Activated CD4-positive, alpha-beta T cell treated with anti-CD3 and anti-CD28 coated beads, Interleukin-2, amount 10 ng/mL, durations not matched to agents 24 days and 14 days (primary cell): ENCODE data around the gene CCT6A. TPM values are rescaled to one million over a fixed set of nuclear protein-coding genes. Genes with fewer than 3 reads are reported as not detected.
"Not testable (repeated sequence)": the region's sequence is repeated elsewhere in the genome, so short reads cannot be mapped to it uniquely, and the experiment has no call there.

Source experiments
- DNase-seq: peaks from one replicate; pipeline ENCODE4 v3.0.0; 2022
- H3K27ac Mint-ChIP-seq: one replicate; pipeline ENCODE4 v1.8.0; 2022; ENCODE audit warnings: mild to moderate bottlenecking, mixed read lengths
- H3K27me3 Mint-ChIP-seq: one replicate; pipeline ENCODE4 v1.8.0; 2022; ENCODE audit warnings: mixed read lengths
- H3K36me3 Mint-ChIP-seq: one replicate; pipeline ENCODE4 v1.8.0; 2022; ENCODE audit warnings: low read depth, mild to moderate bottlenecking, mixed read lengths
- H3K4me1 Mint-ChIP-seq: one replicate; pipeline ENCODE4 v1.8.0; 2021; ENCODE audit warnings: mixed read lengths
- H3K4me3 Mint-ChIP-seq: one replicate; pipeline ENCODE4 v1.8.0; 2022; ENCODE audit warnings: mild to moderate bottlenecking, moderate library complexity, mixed read lengths
- H3K9me3 Mint-ChIP-seq: one replicate; pipeline ENCODE4 v1.8.0; 2021; ENCODE audit warnings: mixed read lengths
- intact Hi-C: fragments of 100-400 bp; cut with micrococcal nuclease; formaldehyde crosslinking; loops from one replicate; pipeline ENCODE4 v1.15.1; 2023
- total RNA-seq: library from RNA; stranded (reverse); gene quantifications from 2 replicates; pipeline ENCODE4 v1.2.3, GENCODE V29; 2022

Gene CCT6A
- total RNA-seq, 1 donor from 2014 or later: 339 TPM

DNA sequence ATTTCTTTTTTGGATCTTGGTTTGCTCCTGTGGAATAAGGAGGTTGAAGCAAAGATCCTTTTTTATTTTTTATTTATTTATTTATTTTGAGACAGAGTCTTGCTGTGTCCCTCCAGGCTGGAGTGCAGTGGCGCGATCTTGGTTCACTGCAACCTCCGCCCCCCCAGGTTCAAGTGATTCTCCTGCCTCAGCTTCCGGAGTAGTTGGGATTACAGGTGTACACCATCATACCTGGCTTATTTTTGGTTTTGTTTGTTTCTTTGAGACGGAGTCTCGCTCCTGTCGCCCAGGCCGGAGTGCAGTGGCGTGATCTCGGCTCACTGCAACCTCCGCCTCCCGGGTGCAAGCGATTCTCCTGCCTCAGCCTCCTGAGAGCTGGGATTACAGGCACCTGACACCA is 14.8 kb downstream of the CCT6A start:
- H3K27ac Mint-ChIP-seq, H3K27me3 Mint-ChIP-seq, H3K4me3 Mint-ChIP-seq, H3K9me3 Mint-ChIP-seq, DNase-seq, intact Hi-C loops: not testable (repeated sequence)
- Mint-ChIP-seq H3K4me1 (peaks cover 25% of the 10 kb centered on the region), H3K36me3 (peaks cover 42% of the 10 kb centered on the region)

DNA sequence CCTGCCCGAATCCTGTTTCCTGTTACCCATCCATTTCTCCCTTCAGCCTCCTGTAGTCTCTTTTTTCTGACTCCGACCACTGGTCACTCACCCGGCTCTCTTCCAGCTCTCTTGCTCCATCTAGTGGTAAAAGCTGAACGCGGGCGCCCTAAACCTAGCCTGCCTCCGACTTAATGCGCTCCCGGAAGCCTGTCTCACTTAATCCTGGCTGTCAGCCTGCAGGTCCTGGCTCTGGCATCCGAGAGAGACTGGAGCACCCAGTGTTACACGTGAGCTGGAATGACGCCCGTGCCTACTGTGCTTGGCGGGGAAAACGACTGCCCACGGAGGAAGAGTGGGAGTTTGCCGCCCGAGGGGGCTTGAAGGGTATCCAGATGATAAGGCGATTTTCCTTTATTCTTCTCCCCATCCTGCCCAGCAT is 22.8 kb downstream of the CCT6A start:
- Mint-ChIP-seq H3K36me3 (peaks cover 32% of the 10 kb centered on the region), H3K27me3 (no peaks in the 10 kb centered on the region), H3K27ac (no peak overlapping the region), H3K4me1 (peaks cover 5% of the 10 kb centered on the region), H3K9me3 (no peaks in the 10 kb centered on the region), H3K4me3 (no peak overlapping the region)
- intact Hi-C loops: loop anchor here (1.0 kb wide), 2 partner anchors 69 to 433 kb away; no protein-coding TSS in a partner anchor
- peak; percentile 92 for DNase-seq

DNA sequence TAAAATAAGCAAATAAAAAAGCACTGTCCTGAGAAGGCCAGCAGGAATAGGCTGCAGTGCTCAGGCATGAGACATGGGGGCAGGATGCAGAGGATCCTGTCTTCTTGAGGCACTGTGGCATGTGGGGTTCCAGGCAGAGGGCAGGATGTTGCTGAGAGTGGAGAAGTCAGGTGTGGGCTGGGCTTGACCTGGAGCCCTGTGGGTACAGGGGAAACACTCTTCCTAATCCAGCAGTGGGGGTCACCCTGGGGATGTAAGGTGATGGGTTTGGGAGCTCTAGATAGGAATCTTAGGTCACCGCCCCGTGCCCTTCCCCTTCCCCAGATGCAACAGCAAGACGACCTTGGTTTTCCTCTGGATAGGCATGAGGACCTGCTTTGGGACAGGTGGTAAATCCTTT is 26.1 kb downstream of the CCT6A start:
- intact Hi-C loops: no loop called here
- Mint-ChIP-seq H3K27me3 (no peaks in the 10 kb centered on the region), H3K9me3 (no peaks in the 10 kb centered on the region), H3K4me3 (no peak overlapping the region), H3K4me1 (peaks cover 5% of the 10 kb centered on the region), H3K36me3 (peaks cover 36% of the 10 kb centered on the region), H3K27ac (no peak overlapping the region)
- no peak for DNase-seq

DNA sequence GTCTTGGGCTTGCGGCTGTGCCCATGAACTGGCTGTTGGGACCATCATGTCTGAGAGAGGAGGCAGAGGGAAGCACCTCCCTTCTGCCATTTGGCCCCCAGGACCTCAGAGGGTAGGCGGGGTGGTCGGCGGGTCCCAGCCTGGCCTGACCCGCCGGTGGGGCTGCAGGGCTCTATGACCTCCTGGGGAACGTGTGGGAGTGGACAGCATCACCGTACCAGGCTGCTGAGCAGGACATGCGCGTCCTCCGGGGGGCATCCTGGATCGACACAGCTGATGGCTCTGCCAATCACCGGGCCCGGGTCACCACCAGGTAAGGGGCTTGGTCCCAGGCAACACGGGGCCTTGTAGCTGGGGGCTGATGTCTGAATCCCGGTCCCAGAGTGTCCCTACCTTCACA is 26.6 kb downstream of the CCT6A start:
- no peaks in the 10 kb centered on the region for H3K27me3 Mint-ChIP-seq
- H3K4me3 Mint-ChIP-seq: no peak overlapping the region
- peaks cover 5% of the 10 kb centered on the region for H3K4me1 Mint-ChIP-seq
- peaks cover 33% of the 10 kb centered on the region for H3K36me3 Mint-ChIP-seq
- no peaks in the 10 kb centered on the region for H3K9me3 Mint-ChIP-seq
- H3K27ac Mint-ChIP-seq: no peak overlapping the region
- DNase-seq: no peak
- intact Hi-C loops: no loop called here

DNA sequence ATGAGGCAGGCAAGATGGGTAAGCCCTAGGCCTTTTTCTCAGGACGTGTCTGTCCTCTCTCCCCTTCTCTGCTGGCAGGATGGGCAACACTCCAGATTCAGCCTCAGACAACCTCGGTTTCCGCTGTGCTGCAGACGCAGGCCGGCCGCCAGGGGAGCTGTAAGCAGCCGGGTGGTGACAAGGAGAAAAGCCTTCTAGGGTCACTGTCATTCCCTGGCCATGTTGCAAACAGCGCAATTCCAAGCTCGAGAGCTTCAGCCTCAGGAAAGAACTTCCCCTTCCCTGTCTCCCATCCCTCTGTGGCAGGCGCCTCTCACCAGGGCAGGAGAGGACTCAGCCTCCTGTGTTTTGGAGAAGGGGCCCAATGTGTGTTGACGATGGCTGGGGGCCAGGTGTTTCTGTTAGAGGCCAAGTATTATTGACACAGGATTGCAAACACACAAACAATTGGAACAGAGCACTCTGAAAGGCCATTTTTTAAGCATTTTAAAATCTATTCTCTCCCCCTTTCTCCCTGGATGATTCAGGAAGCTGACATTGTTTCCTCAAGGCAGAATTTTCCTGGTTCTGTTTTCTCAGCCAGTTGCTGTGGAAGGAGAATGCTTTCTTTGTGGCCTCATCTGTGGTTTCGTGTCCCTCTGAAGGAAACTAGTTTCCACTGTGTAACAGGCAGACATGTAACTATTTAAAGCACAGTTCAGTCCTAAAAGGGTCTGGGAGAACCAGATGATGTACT is 28.1 kb downstream of the CCT6A start:
- no peak for DNase-seq
- Mint-ChIP-seq H3K27me3 (no peaks in the 10 kb centered on the region), H3K9me3 (no peaks in the 10 kb centered on the region), H3K4me1 (no peaks in the 10 kb centered on the region), H3K36me3 (peaks cover 31% of the 10 kb centered on the region), H3K4me3 (no peak overlapping the region), H3K27ac (no peak overlapping the region)
- intact Hi-C loops: no loop called here

DNA sequence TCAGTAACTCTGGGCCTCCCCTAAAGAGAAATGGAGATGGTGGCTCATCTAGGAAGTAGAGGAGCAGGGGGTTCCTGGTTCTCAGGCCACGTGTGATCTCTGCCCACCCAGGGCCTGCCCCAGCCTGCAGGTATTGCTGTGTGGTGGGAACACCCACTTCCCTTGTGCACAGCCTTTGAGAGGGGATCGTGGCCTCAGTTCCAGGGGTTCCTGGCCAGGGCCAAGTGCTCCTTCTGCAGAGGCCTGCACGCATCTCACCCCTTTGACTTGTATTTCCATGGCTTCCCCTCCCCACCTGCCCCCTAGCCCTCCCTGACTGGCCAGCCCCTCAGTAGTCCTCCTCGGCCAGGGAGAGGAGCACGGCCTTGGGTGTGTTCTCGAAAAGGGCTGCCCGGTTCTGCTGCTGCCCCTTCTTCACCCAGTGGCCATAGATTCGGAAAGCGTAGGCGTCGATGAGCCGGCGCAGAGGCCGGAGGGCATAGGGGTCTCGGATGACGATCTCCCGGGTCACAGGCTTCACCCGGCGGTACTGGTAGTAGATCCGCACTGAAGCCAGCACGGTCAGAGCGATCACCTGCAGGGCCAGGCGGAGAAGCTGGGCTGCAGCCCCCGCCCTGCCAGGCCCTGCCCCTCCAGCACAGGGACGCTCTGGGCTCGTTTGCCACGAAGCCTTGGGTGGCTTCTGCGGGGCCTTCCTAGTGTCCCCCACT is 29.3 kb downstream of the CCT6A start:
- H3K36me3 Mint-ChIP-seq: peaks cover 30% of the 10 kb centered on the region
- intact Hi-C loops, H3K9me3 Mint-ChIP-seq, H3K4me1 Mint-ChIP-seq, DNase-seq, H3K27me3 Mint-ChIP-seq, H3K4me3 Mint-ChIP-seq, H3K27ac Mint-ChIP-seq: not testable (repeated sequence)

DNA sequence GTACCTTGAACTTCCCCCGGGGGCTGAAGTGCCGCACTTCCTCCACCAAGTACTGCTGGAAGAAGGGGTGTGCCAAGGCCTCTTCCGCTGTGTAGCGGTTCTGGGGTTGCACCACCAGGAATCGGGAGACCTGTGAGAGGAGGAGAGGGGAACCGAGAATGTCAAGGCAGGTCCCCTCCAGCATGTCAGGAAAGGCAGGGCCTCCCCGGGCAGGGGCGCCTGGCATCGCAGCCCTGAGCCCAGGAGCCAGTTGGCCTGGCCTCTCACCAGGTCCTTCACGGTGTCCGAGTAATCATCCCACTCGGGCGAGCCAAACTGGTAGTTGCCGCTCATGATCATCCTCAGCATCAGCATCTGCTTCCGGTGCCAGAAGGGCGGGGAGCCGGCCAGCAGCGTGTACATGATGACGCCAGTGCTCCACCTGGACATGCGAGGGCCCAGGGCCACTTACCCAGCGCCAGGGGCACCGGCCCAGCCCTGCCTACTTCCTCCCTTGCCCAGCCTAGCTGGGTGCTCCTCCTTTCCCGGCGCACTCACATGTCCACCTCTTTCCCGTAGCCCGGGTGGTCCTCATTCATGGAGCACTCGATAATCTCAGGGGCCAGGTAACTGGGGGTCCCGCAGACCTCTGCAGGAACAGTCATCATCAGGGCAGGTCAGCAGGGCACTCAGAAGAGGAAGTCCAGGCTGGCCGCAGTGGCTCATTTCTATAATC is 30.2 kb downstream of the CCT6A start:
- no peak for DNase-seq
- Mint-ChIP-seq H3K36me3 (peaks cover 24% of the 10 kb centered on the region), H3K4me3 (no peak overlapping the region), H3K27me3 (no peaks in the 10 kb centered on the region), H3K27ac (no peak overlapping the region), H3K4me1 (no peaks in the 10 kb centered on the region), H3K9me3 (no peaks in the 10 kb centered on the region)
- intact Hi-C loops: no loop called here

DNA sequence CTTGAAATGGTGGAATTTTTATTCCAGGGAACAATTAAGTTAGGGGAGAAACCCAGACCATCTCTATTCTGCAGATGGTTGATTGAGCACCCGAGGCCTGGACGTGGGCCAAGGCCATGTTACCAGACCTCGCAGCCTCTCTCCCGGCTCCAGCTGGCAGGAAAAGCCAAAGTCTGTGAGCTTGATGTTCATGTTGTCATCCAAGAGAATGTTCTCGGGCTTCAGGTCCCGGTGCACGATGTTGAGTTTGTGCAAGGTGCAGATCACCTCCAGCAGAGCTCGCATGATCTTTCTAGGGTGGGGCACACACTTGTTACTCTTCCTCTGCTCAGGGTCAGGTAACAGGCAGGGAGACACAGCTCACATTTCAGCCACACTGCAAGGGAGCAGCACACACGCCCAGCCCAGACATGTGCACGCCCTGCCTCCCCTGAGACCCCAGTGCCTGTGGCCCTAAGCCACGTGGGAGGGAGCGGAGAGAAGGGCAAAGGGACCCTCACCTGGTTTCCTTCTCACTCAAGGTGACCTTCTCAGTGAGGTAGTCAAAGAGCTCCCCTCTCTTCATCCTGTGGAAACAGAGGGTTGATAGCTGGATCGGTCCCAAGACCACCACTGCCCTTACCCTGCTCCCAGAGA is 31.7 kb downstream of the CCT6A start:
- H3K4me1 Mint-ChIP-seq: no peaks in the 10 kb centered on the region
- no peaks in the 10 kb centered on the region for H3K27me3 Mint-ChIP-seq
- intact Hi-C loops: no loop called here
- DNase-seq: no peak
- H3K4me3 Mint-ChIP-seq: no peak overlapping the region
- peaks cover 24% of the 10 kb centered on the region for H3K36me3 Mint-ChIP-seq
- H3K27ac Mint-ChIP-seq: no peak overlapping the region
- no peaks in the 10 kb centered on the region for H3K9me3 Mint-ChIP-seq

DNA sequence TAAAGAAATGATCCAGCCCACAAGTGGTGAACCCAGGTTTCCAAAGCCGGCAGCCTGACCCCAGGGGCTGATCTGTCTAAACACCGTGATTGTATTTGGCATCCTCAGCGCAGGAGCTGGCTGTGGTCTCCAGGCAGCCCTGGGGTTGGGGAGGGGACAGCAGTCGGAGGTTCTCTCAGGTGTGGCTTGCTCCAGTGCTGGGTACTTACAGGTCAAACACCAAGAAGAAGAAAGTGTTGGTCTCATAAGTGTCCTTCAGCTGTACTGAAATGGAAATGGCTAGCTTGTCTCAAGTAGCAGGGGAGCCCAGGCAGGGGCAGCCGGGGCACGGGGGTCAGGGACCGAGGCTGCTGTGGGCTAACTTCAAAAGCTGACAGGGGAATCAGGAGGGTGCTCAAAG is 35.2 kb downstream of the CCT6A start:
- Mint-ChIP-seq H3K27me3 (no peaks in the 10 kb centered on the region), H3K4me3 (no peak overlapping the region), H3K36me3 (peaks cover 11% of the 10 kb centered on the region), H3K4me1 (no peaks in the 10 kb centered on the region), H3K27ac (no peak overlapping the region), H3K9me3 (no peaks in the 10 kb centered on the region)
- no peak for DNase-seq
- intact Hi-C loops: no loop called here

DNA sequence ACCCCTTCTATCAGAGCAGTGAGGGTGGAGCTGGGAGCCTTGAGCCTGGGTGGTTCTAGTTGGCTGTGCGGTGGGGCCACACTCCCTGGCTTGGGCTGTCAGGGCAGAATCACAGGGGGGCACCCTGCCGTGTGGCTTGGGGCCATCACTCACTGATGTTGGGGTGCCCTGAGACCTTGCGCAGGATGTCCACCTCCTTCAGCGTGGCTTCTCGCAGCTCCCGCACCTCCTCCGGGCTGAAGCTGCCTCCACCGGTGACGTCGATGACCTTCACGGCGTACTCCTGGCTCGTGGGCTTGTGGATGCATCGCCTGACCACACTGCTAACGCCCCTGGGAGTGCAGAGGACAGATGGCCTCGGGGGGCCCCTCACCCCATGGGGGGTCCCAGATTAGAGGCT is 35.9 kb downstream of the CCT6A start:
- intact Hi-C loops: no loop called here
- Mint-ChIP-seq H3K27ac (no peak overlapping the region), H3K27me3 (no peaks in the 10 kb centered on the region), H3K4me1 (no peaks in the 10 kb centered on the region), H3K4me3 (no peak overlapping the region), H3K9me3 (no peaks in the 10 kb centered on the region), H3K36me3 (peaks cover 7% of the 10 kb centered on the region)
- DNase-seq: no peak

DNA sequence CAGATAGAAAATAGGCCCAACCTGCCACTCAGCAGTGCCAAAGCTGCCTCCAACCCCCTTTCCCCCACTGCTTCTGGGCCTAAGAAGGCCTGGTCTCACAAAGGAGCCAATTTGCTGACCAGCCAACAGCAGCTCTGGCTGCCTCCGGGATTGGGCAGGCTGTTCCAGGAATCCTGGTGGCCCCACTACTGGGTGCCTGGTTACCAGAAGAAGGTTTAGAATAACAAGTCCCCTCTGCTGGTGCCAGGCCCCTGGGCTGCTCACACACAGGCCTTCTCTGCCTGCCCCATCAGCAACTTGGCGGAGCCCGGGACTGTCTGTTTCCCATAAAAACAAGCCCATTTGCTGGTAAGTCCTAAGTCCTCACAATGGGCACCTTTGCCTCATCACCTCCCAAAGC is 40.0 kb downstream of the CCT6A start:
- intact Hi-C loops: no loop called here
- Mint-ChIP-seq H3K36me3 (peaks cover 5% of the 10 kb centered on the region), H3K27ac (no peak overlapping the region), H3K27me3 (no peaks in the 10 kb centered on the region), H3K9me3 (no peaks in the 10 kb centered on the region), H3K4me1 (peaks cover 2% of the 10 kb centered on the region), H3K4me3 (no peak overlapping the region)
- DNase-seq: no peak

DNA sequence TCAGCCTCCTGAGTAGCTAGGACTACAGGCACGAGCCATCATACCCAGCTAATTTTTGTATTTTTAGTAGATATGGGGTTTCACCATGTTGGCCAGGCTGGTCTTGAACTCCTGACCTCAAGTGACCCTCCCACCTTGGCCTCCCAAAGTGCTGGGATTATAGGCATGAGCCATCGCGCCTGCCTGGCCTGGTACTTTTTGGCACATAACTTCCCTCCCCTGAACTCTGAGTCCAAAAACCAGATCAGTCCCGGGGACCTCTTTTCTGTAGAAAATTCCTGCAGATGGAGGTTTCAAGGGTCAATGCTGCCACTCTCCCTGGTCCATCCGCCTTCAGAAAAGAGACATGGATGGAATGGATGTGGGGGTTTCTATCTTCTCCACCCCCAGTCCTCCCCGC is 40.8 kb downstream of the CCT6A start:
- H3K27me3 Mint-ChIP-seq, intact Hi-C loops, H3K4me3 Mint-ChIP-seq, H3K4me1 Mint-ChIP-seq, DNase-seq, H3K27ac Mint-ChIP-seq, H3K36me3 Mint-ChIP-seq, H3K9me3 Mint-ChIP-seq: not testable (repeated sequence)

DNA sequence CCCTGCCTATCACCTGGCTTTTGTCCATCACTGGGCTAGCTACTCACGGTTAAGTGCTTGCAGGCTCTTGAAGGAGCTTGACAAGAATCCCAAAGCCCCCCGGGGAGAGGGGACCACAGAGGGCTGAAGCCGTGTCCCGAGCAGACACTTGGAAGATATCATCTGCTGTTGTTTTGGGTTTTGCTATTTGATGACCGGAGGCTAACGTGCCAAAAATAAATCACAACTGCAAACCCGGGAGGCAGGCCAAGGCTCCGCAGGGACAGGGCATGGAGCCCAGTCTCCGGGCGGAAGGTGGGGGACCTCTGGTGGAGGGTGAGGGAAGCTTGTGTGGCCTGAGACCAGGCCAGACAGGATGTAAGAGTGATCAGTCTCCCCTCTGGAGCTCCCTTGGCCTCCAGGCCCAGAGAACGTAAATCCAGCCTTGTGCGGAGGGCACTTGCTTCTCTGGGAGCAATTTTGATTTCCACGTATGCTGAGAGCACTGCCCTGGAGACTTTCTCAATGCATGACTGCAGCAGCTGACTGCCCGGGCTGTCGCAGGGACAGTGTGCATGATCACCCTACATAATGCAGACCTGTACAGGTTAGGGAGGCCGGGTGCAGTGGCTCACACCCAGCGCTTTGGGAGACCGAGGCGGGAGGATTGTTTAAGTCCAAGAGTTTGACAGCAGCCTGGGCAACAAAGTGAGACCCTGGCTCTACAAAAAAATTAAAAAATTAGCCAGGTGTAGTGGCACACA is 41.4 kb downstream of the CCT6A start, which contains the start of gene PHKG1:
PHKG1 (minus strand) TSS at position 164 of the 743 bp plus-strand sequence. CDS start 4,011 bp downstream, outside the sequence.
- Mint-ChIP-seq H3K27me3 (no peaks in the 10 kb centered on the region), H3K27ac (no peak within 1 kb of the TSS), H3K4me3 (no peak within 1 kb of the TSS), H3K9me3 (no peaks in the 10 kb centered on the region), H3K36me3 (peaks cover 11% of the 10 kb centered on the region), H3K4me1 (peaks cover 2% of the 10 kb centered on the region)
- intact Hi-C loops: no loop called here
- DNase-seq: no peak
